HUES64 (cell line): ENCODE results near the gene NAA80.

Experiments used
- H3K27ac ChIP-seq: 2 replicates; pipeline ENCODE4 v1.7.0; 2013; ENCODE audit warnings: low read depth, low read length, inconsistent platforms
- H3K27me3 ChIP-seq: 2 replicates; pipeline ENCODE4 v1.6.1; 2013; ENCODE audit warnings: mild to moderate bottlenecking, low read length; ENCODE audit not compliant: insufficient read depth
- H3K36me3 ChIP-seq: 2 replicates; pipeline ENCODE4 v1.6.1; 2013; ENCODE audit warnings: mild to moderate bottlenecking, low read length; ENCODE audit not compliant: insufficient read depth
- H3K4me1 ChIP-seq: 2 replicates; pipeline ENCODE4 v1.6.1; 2013; ENCODE audit warnings: mild to moderate bottlenecking, low read length, moderate library complexity; ENCODE audit not compliant: insufficient read depth
- H3K4me3 ChIP-seq: 2 replicates; pipeline ENCODE4 v1.5.1; 2013; ENCODE audit warnings: mild to moderate bottlenecking, low read length, moderate library complexity
- H3K9ac ChIP-seq: 2 replicates; pipeline ENCODE4 v1.6.1; 2013; ENCODE audit warnings: mild to moderate bottlenecking, low read depth, low read length
- H3K9me3 ChIP-seq: 2 replicates; pipeline ENCODE4 v1.6.1; 2013; ENCODE audit warnings: low read depth, low read length; ENCODE audit not compliant: insufficient read depth
- WGBS: fragments of 150-250, 120-280 bp; methylation state at CpG from one replicate; pipeline ENCODE4 v1.1.7; 2013; ENCODE audit warnings: missing lambda C conversion rate; 5-methylcytosine and 5-hydroxymethylcytosine counted together

Gene NAA80

DNA sequence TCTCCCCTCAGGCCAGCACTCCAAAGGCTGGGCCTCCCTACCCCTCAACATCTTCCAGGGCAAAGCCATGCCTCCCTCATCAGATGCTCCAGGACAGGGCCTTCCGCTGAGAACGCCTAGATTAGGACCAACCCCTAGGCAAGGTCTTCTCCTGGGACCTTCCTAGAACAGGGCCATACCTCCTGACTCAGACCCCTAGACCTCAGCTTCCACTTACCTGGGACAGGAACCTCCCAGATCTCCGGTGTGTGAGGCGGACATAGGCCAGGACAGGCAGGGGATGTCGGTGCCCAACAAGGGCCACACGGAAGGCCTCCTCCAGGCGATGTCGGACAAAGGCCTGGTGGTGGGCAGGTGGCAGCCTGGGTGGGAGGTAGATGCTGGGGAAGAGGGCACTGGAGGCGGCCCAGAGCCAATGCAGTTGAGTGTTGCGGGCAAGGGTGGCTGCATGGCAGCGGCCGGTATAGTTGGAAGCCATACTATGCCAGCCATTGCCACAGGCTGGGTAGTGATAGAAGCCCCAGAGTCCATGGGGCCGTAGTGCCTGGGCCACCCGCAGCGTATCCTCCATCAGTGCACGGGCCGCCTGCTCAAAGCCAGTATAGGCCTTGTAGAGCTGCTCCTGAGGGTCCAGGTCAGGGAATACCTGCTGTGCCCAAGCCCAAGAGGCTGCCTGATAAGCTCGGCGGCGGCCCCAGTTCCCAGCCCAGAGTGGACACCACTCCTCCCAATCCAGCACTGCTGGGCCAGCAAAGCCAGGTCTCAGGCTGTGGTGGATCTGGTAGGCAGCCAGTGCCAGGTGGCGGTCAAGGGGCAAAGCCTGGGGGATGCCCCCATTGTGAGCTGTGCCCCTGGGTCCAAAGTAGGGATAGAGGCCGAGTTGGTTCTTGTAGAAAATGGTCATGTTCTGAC lies 4.5 kb downstream of the NAA80 start:
- 94% methylated on average over 22 of the region's 22 CpGs for WGBS
- H3K36me3 ChIP-seq = peaks cover 10% of the 10 kb centered on the region
- H3K27ac ChIP-seq = no peak overlapping the region
- no peaks in the 10 kb centered on the region for H3K27me3 ChIP-seq
- H3K4me1 ChIP-seq = peaks cover 1% of the 10 kb centered on the region; the same call in 1 of the 2 replicates
- no peaks in the 10 kb centered on the region for H3K9me3 ChIP-seq
- H3K9ac ChIP-seq = no peak overlapping the region
- no peak overlapping the region for H3K4me3 ChIP-seq

DNA sequence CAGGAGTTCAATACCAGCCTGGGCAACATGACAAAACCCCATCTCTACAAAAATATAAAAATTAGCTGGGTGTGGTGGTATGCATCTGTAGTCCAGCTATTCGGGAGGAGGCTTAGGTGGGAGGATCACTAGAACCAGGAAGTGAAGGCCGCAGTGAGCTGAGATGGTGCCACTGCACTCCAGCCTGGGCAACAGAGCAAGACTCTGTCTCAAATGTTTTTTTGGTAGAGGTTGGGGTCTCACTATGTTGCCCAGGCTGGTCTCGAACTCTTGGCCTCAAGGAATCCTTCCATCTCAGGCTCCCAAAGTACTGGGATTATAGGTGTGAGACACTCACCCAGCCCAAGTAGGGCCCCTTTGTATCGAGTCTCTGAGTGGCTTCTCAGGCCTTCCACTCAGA lies 5.1 kb downstream of the NAA80 start:
- no peak overlapping the region for H3K27ac ChIP-seq
- H3K27me3 ChIP-seq = no peaks in the 10 kb centered on the region
- H3K9me3 ChIP-seq = no peaks in the 10 kb centered on the region
- WGBS = 86% methylated on average over 4 of the region's 4 CpGs
- H3K36me3 ChIP-seq = peaks cover 16% of the 10 kb centered on the region
- no peak overlapping the region for H3K4me3 ChIP-seq
- H3K9ac ChIP-seq = no peak overlapping the region
- H3K4me1 ChIP-seq = no peaks in the 10 kb centered on the region; the same call in 1 of the 2 replicates

DNA sequence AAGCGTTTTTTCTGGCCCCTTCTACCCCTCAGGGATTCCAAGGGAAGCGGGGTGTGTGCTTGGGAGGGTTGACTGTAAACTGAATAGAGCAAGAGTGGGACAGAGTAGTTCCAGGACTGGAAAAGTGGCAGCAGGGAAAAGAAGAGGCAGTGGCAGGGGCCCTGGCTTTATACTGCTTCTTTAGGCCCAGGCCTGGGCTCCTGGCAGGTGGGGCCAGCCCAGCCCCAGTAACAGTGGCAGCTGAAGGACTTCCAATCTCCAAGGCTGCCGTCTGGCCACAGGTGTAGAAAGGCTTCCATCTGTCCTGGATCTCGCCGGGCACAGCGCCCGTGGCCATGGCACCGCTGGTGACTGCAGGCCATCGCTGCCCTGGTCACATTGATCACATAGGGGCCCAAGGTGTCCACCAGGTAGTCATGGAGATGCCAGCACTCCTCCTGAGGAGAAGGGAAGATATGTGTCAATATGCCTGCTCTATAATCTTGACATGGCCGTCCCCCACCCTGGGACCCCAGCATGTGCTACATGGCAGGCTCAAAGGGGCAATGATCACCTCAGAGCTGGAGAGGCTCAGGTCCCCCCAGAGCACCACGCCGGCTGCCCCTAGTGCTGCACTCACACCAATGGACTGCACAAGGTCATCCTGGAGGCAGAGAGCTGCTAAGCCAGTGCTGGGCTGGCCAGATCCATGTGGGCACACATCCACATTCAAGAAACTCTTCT lies 6.0 kb downstream of the NAA80 start:
- peak overlapping the region; percentile 52 for H3K9ac ChIP-seq
- no peaks in the 10 kb centered on the region for H3K9me3 ChIP-seq
- H3K27me3 ChIP-seq = no peaks in the 10 kb centered on the region
- H3K27ac ChIP-seq = no peak overlapping the region
- WGBS = 92% methylated on average over 12 of the region's 12 CpGs
- H3K4me1 ChIP-seq = no peaks in the 10 kb centered on the region; the same call in 1 of the 2 replicates
- H3K36me3 ChIP-seq = peaks cover 25% of the 10 kb centered on the region
- H3K4me3 ChIP-seq = peak overlapping the region; percentile 97

DNA sequence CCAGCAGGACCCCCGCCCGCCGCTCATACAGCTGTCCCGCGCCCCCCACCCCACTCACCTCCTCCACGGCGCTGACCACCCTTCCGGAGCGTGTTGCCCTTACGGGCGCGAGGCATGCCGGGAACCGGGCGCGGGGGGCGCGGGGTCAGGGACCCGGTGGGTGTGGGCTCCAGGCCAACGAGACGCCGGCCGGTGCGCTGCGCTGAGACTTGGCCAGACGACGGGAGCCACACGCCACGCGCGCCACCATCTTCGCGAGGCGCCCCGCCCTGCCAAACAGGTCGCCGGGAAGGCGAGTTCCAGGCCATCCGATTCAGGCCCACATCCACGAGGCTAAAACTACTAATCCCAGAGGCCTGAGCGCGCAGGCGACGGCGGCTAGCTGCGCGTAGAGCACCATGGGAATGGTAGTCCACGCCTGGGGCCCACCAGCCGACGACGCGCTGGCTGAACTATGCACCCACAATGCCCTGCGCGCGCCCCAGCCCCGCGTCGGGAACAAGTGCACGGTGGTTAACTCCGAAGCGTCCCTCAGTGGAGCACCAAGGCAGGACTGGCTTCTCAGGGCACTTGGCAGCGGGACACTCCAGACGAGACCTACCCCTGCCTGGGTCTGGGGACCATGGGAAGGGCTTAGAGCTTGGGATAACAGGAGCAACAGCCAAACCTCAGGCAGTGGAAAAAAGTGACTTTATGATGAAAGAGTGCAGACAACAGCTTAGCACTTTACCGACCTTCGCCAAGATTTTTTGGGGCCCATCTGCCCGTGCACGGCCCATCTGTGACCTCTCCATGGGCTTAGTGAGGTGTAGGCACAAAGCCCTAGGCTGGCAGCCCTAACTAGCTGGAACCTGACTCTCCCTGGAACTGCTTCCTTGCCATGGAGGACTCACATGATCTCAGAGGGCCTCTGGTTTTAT lies 6.8 kb downstream of the NAA80 start, which contains the start of gene IFRD2:
Gene IFRD2, minus strand, starts transcription at position 271 of the 920 bp plus-strand sequence. Its CDS starts 155 bp downstream, at position 116.
- WGBS = 4% methylated on average over 67 of the region's 67 CpGs

DNA sequence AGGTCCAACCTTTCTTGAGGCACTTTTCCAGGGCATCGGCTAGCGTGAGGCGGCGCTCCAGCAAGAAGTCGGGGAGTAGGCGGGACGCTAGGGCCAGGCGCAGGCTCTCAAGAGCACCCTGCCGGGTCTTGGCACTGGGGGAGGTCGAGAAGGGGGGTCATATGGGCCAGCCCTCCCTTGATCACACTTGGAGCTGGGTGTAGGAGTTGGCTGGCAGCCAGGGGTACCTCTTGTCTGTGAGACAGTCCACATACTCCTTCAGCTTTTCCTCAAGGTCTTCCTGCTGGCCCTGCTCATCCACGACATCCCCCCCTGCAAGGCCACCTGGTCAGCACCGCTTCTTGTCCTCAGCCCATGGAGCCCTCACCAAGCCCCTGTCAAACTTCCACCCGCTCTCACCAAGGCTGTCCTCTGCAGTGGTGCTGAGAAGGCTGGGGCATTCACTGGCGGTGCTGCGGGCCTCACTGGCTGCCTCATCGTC lies 9.0 kb downstream of the NAA80 start:
- H3K27me3 ChIP-seq = no peaks in the 10 kb centered on the region
- peaks cover 45% of the 10 kb centered on the region for H3K36me3 ChIP-seq
- H3K9ac ChIP-seq = no peak overlapping the region
- no peak overlapping the region for H3K4me3 ChIP-seq
- no peaks in the 10 kb centered on the region for H3K4me1 ChIP-seq
- no peak overlapping the region for H3K27ac ChIP-seq
- 95% methylated on average over 16 of the region's 16 CpGs for WGBS
- H3K9me3 ChIP-seq = no peaks in the 10 kb centered on the region

More for the DNA sequence above, 6.8 kb downstream of the NAA80 start, which contains the start of gene IFRD2:
- Histone ChIP-seq H3K27me3 (no peaks in the 10 kb centered on the region), H3K27ac (peak within 1 kb of the TSS; percentile 58), H3K4me1 (no peaks in the 10 kb centered on the region), H3K9me3 (no peaks in the 10 kb centered on the region), H3K4me3 (peak within 1 kb of the TSS; percentile 97), H3K36me3 (peaks cover 33% of the 10 kb centered on the region), H3K9ac (peak within 1 kb of the TSS; percentile 93)

DNA sequence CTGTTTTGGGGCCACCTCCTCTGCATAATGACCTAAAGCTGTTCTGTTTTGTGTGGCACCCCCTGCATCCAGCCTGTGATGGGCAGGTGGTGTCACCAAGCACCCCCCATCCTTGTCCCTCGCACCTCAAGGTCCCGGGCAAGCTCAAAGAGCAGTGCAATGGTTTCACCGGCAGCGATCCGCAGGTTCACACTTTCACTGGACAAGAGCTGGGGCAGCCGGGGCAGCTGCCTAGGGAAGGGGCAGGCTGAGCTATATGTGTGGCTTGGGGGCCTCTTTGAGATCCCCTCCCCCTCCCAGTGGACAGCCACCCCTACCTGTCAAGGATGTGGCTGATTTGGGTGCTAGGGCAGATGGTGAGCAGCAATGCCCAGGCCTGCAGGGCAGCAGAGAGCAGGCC lies 10.1 kb downstream of the NAA80 start:
- 97% methylated on average over 6 of the region's 6 CpGs for WGBS
- Histone ChIP-seq H3K9ac (no peak overlapping the region), H3K36me3 (peaks cover 45% of the 10 kb centered on the region), H3K4me3 (no peak overlapping the region), H3K27me3 (no peaks in the 10 kb centered on the region), H3K27ac (no peak overlapping the region), H3K4me1 (no peaks in the 10 kb centered on the region), H3K9me3 (no peaks in the 10 kb centered on the region)

DNA sequence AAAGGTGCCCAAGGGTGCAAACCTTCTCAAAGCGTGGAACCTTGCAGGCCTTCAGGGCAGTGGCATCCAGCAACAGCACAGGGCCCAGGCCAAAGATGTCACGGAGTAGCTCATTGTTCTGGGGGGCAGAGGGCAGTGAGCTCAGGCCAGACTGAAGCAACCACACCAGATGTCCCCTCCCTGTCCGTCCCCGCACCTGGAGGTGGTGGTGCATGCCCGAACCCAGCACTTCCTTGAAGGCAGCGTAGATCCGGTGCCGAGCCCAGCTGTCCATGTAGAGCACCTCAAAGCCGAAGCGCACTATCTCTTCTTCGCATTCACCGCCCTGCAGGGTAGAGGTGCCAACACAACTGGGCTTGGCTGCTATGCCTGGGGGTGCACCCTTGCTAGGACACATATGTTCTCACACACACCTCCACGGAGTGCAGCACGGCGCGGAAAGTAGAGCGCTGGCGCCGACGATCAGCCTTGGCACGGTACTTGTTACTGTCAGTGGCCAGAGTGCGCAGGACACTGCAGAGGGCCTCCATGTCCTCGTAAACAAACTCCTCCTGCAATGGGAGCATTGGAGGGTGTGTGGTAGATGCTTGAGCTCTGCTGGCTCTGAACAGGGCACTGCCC lies 10.7 kb downstream of the NAA80 start:
- no peaks in the 10 kb centered on the region for H3K9me3 ChIP-seq
- no peak overlapping the region for H3K27ac ChIP-seq
- no peak overlapping the region for H3K4me3 ChIP-seq
- no peaks in the 10 kb centered on the region for H3K4me1 ChIP-seq
- no peak overlapping the region for H3K9ac ChIP-seq
- peaks cover 45% of the 10 kb centered on the region for H3K36me3 ChIP-seq
- WGBS = 97% methylated on average over 23 of the region's 23 CpGs
- no peaks in the 10 kb centered on the region for H3K27me3 ChIP-seq

DNA sequence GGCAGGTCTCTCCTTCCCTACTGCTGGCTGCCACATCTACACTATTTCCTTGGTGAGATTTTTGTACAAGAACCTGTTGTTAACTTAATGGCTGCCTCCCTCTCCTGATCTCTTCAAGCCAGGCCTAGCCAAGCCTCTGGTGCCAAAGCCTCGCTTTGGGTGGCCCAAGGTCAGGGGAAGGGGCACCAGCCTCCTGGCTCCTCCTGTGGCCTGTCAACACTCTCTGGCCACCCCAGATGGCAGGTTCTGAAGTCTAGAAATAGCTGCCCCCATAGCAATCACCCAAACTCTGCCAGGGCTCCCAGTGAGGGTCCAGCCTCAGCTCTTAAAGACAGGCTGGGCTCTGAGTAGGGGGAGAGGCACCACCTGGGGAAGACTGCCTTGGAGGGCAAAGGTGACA lies 11.9 kb downstream of the NAA80 start:
- Histone ChIP-seq H3K4me3 (no peak overlapping the region), H3K9ac (no peak overlapping the region), H3K9me3 (no peaks in the 10 kb centered on the region), H3K36me3 (peaks cover 45% of the 10 kb centered on the region), H3K27me3 (no peaks in the 10 kb centered on the region), H3K4me1 (no peaks in the 10 kb centered on the region), H3K27ac (no peak overlapping the region)
- 94% methylated on average over 1 of the region's 1 CpG for WGBS

DNA sequence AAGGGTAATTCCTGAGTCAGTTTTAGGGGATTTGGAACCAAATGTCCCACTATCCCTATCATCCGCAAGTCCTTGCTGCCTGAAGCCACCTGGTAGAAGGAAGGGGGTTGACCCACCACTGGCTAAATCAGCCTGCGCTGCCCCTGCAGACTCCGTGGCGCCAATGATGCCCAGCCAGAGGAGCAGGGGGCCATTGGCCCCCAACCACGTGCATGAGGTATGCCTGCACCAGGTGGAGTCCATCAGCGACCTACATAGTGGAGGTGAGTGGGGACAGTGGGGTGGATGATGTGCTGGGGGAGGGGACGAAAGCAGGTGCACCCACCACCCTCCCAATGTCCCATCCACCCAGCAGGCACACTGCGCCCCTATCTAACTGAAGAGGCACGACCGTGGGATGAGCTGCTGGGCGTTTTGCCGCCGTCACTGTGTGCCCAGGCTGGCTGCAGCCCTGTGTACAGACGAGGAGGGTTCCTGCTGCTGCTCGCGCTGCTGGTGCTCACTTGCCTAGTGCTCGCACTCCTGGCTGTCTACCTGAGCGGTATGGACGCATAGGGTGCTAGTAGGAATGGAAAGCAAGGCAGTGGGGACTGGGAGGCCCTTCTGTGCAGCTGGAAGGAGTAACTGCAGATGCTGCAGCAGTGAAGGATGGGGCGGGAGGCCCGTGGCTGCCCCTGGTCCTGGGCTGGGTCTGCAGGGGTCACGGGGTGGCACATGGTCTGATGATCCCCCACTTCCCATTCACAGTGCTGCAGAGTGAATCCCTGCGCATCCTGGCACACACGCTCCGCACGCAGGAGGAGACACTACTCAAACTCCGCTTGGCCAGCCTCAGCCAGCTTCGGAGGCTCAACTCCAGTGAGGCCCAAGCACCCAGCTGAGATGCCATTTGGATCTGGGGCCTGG lies 12.6 kb downstream of the NAA80 start:
- no peak overlapping the region for H3K4me3 ChIP-seq
- H3K36me3 ChIP-seq = peaks cover 45% of the 10 kb centered on the region
- no peaks in the 10 kb centered on the region for H3K27me3 ChIP-seq
- no peaks in the 10 kb centered on the region for H3K9me3 ChIP-seq
- 93% methylated on average over 27 of the region's 28 CpGs for WGBS
- no peak overlapping the region for H3K9ac ChIP-seq
- no peak overlapping the region for H3K27ac ChIP-seq
- no peaks in the 10 kb centered on the region for H3K4me1 ChIP-seq
